ENCODE results near the gene BICD2. TPM values are rescaled to one million over a fixed set of nuclear protein-coding genes. Genes with fewer than 3 reads are reported as not detected.

BICD2 gene
- total RNA-seq, 1 donor: 40.6 TPM

GRCh38 chr9:92740009-92740408 lies 24.6 kb downstream of the BICD2 start:
- no peak for TF ChIP-seq CTCF (IDR thresholded peaks at IDR 0.05; ENCODE audit: insufficient read depth, low read depth, low read length)
- DNase-seq (ENCODE audit: low read depth): no peak

GRCh38 chr9:92739346-92739970 lies 25.2 kb downstream of the BICD2 start:
- no peak overlapping the region for H3K4me3 ChIP-seq (ENCODE audit: low read depth, low read length)
- TF ChIP-seq CTCF (IDR thresholded peaks at IDR 0.05; ENCODE audit: insufficient read depth, low read depth, low read length): no peak
- no peak for DNase-seq (ENCODE audit: low read depth)

More at GRCh38 chr9:92740009-92740408, 24.6 kb downstream of the BICD2 start:
- no peak overlapping the region for H3K4me3 ChIP-seq (ENCODE audit: low read depth, low read length)

- TF ChIP-seq CTCF (IDR thresholded peaks at IDR 0.05; ENCODE audit: insufficient read depth, low read depth, low read length): no peak
- no peak for DNase-seq (ENCODE audit: low read depth)
- H3K4me3 ChIP-seq (ENCODE audit: low read depth, low read length): no peak overlapping the region
Observed at GRCh38 chr9:92738661-92739081, 26.0 kb downstream of the BICD2 start.

- H3K4me3 ChIP-seq (ENCODE audit: low read depth, low read length): no peak overlapping the region
- no peak for TF ChIP-seq CTCF (IDR thresholded peaks at IDR 0.05; ENCODE audit: insufficient read depth, low read depth, low read length)
- no peak for DNase-seq (ENCODE audit: low read depth)
Observed at GRCh38 chr9:92737611-92738299, 26.9 kb downstream of the BICD2 start.

GRCh38 chr9:92737216-92737606 lies 27.4 kb downstream of the BICD2 start:
- no peak overlapping the region for H3K4me3 ChIP-seq (ENCODE audit: low read depth, low read length)
- no peak for DNase-seq (ENCODE audit: low read depth)
- TF ChIP-seq CTCF (IDR thresholded peaks at IDR 0.05; ENCODE audit: insufficient read depth, low read depth, low read length): no peak

- TF ChIP-seq CTCF (IDR thresholded peaks at IDR 0.05; ENCODE audit: insufficient read depth, low read depth, low read length): no peak
- DNase-seq (ENCODE audit: low read depth): no peak
- H3K4me3 ChIP-seq (ENCODE audit: low read depth, low read length): no peak overlapping the region
Observed at GRCh38 chr9:92736563-92737215, 27.9 kb downstream of the BICD2 start.

Data from fibroblast of villous mesenchyme (primary cell).